ENCODE data around the gene GLP2R.

GLP2R gene

DNA sequence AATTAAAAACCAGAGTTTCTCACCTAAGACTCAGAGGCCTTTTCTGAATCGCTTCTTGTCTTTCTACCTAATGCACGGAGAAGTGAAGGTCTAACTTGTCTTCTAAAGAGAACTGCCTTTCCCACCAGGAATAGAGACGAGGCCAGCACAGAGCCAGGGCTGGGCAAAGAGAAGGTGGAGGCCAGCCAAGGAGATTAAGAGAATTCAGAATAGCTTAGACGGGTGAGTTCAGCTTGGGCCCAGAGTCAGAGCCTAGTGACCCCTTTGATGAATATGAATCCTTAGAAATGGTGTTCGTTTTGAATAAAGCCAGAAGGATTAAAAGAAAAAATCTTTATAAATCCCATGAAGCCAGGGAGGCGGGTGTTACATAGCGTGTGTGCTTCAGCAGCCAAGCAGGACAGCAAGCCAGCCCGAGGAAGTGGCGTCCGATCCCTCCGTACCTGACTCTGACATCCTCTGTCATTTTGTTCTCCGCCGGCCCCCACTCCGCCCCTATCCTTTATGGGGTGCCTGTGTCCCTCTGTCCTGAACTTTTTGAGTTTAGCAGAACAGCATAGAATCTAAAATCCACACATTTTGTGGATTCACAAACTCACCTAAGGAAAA, 11.3 kb upstream of the GLP2R start:
- no peak for DNase-seq

GRCh38 chr17:9816472-9816871, 9.3 kb upstream of the GLP2R start:
- no peak for DNase-seq

DNA sequence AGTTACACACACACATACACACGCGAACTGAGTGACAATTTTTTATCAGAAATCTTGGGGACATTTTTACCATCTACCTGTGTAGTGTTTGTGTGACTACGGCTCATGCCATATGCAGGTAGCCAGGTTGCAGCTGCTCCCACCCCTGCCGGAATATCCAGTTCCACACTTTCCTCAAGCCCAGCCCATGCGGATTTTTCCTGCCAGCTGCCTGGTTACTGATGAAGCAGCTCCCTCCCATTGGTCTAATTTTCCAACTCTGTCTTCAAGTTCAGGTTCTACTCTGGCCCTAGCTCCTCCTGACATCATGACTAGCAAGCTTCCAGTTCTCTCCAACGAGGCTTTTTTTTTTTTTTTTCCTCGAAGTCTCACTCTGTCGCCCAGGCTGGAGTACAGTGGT, 8.6 kb upstream of the GLP2R start:
- no peak for DNase-seq

DNA sequence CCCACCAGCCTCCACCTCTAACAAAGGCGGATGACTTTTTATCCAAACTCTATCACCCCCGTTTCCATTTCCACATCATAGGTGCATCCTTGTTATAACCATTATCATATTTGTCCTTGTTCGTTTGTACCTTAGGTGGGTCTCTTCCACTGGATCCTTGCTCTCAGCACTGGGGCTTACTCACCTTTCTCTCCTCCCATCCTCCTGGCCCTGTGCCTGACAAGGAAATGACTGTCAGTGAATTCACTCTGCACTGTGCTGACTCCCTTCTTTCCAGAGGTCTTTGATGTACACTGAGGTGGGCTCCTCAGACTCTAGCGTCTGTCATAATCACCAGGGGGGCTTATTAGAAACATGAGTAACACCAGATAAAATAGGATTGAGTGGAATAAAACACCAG, 7.0 kb upstream of the GLP2R start:
- no peak for DNase-seq

DNA sequence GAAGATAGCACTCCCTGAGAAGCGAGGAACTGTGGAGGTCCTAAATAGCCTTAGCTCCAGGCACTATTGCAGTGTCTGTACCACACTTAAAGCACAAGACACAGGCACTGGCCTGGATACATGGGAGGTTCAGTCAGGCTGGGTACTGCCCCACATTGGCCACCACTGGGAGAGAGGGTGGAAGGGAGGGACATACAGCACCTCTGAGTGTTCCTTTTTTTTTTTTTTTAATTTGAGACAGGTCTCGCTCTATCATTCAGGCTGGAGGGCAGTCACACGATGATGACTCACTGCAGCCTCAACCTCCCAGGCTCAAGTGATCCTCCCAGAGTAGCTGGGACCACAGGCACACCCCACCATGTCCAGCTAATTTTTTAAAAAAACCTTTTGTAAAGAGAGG, 5.3 kb upstream of the GLP2R start:
- no peak for DNase-seq

GRCh38 chr17:9821921-9822320, 3.8 kb upstream of the GLP2R start, which contains the start of gene GSG1L2:
Gene GSG1L2 (minus strand): TSS chr17:9822079. CDS start chr17:9822071, 8 bp downstream.
- no peak for DNase-seq

GRCh38 chr17:9824094-9824493, 1.6 kb upstream of the GLP2R start:
- no peak for DNase-seq

DNA sequence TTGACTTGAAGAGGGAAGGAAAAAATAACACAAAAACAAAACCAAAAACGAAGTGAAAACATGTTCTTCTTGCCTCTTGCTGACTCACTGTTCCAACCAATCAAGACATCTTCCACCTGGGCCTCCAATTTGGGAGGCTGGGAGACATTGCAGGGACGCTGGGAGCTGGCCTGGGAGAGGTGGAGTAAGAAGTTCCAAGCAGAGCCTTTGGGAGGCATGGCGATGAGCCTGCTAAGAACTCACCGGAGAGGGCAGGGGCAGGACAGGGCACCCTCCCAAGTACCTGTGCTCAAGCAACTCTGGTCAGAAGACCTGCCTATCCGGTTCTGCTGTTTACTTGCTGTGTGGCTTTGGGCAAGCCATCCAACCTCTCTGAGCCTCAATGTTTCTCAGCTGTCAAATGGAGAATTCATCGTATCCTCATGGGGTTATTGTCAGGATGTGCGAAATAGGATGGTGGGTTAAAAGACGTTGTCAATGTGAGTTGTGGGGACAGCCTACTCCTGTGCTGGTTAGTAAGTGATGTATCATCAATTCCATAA, 856 bp upstream of the GLP2R start:
- no peak for DNase-seq

DNA sequence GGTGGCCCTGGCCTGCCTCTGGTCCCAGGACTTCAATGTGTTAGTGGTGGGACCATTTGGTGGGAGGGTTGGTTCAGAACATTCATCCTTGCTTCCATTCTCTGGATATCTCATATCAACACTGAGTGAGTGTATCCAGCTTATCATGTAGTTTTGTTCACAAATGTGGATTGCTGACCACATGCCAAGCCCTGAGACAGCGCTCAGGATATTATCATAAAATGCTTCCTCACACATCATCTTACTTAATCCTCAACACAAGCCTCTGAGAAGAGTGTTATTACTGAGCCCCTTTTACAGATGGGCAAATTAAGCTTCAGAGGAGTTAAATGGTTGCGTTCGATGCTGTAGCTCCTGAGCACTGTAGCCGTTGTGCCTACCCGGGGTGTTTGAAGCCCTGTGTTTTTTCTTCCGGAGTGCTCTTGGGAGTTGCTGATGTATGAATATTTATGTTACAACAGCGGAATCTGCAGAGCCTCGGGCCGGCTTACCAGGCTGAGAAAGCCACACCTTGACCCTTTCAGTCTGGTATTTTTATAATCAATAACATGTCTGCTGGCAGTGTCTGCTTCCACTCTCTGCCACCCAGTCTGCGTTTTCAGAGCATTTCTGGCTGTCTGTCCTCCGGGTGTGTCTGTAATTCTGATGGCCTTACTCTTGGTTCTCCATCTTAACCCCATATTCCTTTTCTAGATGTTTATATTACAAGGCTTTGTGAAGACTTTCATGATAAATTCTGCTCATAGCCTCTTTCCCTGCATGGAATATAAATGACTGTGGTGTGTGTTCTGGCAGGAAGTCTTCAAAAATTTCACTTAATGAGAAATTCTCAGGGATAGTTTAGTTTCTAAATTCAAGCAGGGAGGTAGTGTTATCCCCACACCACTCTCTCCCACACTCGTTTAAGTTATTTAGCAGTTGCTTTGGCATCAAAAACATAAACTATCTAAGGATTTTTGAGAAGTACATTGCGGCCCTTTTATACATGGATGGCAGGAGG, 2.9 kb downstream of the GLP2R start:
- DNase-seq: no peak

DNA sequence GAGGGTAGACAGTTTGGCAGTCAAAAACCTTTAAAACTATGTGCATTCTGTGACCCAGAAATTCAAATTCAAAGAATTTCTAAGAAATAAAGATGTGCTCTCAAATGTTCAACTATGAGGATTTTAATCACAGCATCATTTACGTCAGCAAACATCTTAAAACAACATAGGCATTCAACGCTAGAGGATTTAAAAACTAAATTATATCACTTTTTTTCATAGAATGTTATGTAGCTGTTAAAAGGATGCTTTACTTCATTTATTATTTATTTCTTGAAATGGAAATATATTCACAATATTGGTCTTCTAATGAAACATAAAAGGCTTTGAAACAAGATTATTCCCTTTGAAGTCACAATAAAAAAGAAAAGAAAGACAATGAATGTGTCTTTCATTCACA, 3.6 kb downstream of the GLP2R start:
- no peak for DNase-seq

GRCh38 chr17:9830711-9831110, 5.0 kb downstream of the GLP2R start:
- DNase-seq: no peak

DNA sequence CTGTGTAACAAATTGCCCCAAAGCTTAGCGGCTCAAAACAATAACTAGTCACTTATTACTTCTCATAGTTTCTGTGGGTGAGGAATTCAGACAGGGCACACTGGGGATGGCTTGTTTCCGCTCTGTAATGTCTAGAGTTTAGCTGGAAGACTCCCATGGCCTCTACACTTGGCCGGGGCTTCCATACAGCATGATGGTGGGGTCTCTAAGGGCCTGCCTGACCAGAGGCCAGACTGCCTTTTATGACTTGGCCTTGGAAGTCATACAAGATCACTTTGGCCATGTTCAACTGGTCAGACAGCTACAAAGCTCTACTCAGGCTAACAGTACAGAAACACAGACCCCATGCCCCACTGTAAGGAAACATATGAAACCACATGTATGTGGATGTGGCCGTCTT, 8.2 kb downstream of the GLP2R start:
- DNase-seq: no peak

- DNase-seq: no peak
Measured at GRCh38 chr17:9837551-9838471, 12.1 kb downstream of the GLP2R start.

DNA sequence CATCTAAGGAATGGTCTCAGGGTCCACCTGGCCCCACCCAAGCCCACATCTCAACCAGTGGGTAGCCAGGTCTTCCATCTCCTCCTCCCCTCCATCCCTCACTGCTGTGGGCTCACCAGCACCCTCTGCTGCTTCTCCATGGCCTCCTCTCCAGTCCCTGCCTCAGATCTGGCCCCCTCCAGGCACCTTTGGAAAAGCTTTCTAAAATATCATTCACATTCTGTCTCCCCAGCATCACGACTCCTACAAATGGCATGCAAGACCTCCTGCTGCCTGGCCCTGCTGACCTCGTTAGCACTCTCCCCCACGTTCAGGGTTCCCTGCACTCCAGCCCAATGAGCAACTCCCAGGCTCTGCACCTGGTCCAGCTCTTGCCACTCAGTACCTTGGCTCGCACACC, 13.7 kb downstream of the GLP2R start:
- DNase-seq: no peak

DNA sequence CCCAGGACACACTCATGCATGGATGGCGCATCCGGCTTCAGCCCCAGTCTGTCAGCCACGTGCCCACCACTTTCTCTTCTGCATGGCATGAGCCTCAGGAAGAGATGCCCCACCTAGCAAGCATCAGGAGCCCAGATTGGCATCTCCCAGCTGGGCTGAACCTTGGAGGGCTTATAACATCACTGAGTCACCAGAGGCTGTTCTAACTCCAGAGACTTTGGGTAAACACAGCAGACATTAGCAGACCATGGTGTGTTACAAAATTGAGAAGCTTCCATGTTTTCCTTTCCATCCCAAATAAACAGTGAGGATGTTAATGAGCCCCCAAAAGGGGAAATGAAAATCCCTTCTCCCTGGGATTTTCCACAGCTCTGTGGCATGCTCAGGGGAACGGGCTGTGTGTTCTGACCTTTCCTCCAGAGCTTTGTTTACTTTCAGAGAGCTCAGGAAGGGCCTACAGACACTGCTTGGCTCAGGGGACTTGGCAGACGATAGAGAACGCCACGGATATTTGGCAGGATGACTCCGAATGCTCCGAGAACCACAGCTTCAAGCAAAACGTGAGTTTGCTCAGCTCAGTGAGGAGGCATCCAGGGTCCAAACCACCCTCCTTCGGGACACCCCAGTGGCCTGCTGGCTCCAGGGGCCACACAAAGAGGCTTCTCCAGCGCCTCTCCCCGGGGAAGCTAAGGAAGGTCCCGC, 16.5 kb downstream of the GLP2R start:
- DNase-seq: no peak

DNA sequence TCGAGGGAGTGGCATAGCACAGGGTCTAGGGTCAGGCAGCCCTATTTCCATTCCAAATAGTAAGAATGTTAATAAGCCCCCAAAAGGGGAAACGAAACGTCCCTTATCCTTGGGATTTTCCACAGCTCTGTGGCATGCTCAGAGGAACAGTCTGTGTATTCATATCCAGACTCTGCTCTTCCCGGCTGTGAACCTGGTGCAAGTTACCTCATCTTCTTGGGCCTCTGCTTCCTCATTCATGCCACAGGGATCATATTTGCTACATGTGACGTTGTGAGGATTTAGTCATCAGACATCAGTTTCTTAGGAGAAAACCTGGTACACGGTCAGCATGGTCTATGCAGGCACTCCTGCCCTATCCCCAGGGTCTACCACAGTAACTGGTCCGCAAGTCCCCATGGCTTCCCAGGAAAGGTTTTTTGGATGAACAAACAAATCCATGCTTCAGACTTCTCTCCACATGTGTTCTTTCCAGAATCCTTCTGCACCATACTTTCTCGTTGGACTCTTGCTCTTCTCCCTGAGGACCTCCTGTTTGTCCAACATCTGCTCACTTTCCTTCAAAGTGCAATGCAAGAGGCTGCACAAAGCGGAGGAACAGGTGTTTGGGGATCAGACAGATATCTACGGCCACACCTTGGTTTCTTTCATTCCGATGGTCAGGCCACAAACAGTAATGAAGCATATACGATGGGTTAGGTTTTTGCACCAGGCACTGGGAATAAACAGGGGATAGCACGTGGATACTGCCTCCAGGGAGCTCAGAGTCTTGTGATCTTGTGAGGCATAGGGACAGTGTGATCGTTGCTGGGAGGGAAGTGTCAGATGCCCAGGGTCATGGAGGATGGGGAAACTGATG, 17.7 kb downstream of the GLP2R start:
- DNase-seq: no peak

DNA sequence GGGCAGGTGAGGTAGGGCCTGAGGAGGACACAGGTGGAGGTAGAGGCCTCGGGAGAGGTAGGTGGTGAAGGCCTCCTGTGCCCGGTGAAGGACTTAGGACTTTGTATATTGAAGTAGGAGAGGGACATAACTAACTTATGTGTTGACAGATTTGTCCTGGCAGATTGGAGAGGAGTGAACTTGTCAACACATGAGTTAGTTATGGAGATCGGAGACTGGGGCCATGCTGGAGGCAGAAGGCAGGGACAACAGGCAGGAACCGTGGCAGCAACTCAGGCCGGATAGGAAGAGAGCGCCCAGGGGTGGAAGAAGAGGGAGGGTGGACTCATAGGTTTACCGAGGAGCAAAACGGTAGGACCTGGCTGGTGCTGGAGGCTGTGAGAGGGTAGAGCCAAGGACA, 18.4 kb downstream of the GLP2R start:
- DNase-seq: no peak

DNA sequence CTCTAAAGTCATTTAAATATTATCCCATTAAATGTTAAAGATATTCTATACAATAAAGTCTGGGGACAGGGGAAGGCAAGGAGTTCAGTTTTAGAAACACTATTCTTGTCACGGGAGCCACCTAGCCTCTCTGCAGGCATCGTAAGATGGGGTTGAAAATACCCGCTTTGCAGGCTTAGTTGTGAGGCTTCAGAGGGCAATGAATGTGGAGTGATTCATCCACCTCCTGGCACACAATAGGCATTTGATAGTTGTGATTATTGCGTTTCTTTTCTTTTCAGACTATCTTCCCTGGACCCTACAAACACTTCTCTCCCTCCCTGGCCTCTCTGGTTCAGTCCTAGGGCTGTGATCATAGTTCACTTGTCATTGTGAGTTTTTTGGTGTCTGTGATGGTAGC, 19.6 kb downstream of the GLP2R start:
- no peak for DNase-seq

DNA sequence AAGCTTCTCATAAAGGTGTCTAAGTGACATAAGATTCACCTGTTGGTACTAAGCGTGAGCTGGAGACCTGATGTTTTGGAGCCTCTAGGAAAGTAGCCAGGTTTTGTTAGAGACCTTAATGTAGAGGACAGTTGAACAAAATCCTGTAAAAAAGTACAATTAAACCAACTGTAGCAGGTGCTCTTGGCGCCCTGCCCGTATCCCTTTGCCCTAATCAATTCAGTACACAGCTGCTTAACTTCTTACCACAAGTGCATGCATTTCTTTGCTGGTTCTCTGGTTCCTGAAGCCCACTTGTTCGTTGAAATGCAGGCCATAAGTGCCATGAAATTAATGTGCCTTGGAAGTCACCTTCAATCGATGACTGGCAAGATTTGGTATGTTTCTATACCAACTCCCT, 24.4 kb downstream of the GLP2R start:
- no peak for DNase-seq

- DNase-seq: no peak
Measured at GRCh38 chr17:9854255-9854654, 28.5 kb downstream of the GLP2R start.

DNA sequence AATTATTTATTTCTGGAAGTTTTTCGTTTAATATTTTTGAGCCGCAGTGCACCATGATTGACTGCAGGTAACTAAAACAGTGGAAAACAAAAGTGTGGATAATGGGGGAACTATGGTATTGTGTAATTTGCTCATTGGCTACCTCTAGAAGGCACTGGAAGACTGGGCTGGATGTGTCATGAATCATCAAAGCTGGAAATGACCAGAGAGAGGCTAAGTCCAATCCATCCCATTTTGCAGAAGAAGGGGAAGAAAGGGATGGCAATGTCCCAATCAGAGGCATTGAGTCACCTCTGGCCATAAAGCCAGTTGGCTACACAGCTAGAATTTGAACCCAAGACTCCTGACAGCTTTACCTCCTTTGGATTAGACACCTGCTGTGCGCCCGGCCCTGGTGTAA, 29.3 kb downstream of the GLP2R start:
- no peak for DNase-seq

All from activated gamma-delta T cell treated with Interleukin-2 at 50 U/mL for 16 hours (primary cell).